ELR (cell line): ENCODE data around the gene PRPH2.
"Not testable (repeated sequence)": the region's sequence is repeated elsewhere in the genome, so short reads cannot be mapped to it uniquely, and the experiment has no call there.

Source experiments
- DNase-seq: peaks from one replicate; pipeline ENCODE4 v3.0.0-alpha.2; 2015; ENCODE audit warnings: low read depth

PRPH2 gene

GRCh38 chr6:42742116-42742894 is 19.9 kb upstream of the PRPH2 start:
- peak; percentile 57 for DNase-seq

- no peak for DNase-seq
Measured at GRCh38 chr6:42740725-42741124, 18.3 kb upstream of the PRPH2 start.

DNA sequence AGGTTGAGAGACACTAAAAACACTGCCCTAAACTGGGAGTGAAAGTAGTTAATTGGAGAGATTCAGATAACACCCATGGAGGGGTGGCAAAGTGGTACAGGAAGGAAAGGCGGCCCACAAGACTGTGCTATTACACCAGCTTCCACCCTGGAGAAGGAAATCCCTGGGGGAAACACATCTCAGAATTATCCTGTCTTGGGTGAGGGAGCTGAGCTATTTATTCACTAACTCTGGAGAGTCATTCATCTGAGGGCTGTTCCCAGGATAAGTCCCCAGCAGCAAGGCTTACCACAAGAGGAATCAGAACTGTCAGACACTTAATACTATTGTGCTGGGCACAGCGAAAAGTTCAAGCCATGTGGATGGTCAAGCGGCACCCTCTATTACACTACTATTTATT is 13.6 kb upstream of the PRPH2 start:
- DNase-seq: no peak

DNA sequence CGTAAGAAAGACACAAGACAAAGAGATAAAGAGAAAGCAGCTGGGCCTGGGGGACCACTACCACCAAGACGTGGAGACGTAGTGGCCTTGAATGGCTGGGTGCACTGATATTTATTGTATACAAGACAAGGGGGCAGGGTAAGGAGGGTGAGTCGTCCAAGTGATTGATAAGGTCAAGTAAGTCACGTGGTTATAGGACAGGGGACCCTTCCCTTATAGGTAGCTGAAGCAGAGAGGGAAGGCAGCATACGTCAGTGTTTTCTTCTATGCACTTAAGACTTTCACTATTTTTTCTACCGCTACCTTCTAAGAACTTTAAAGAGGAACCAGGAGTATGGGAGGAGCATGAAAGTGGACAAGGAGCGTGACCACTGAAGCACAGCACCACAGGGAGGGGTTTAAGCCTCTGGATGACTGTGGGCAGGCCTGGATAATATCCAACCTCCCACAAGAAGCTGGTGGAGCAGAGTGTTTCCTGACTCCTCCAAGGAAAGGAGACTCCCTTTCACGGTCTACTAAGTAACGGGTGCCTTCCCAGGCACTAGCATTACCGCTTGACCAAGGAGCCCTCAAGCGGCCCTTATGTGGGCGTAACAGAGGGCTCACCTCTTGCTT is 11.6 kb upstream of the PRPH2 start:
- DNase-seq: not testable (repeated sequence)

- DNase-seq: peak; percentile 37
Measured at GRCh38 chr6:42729731-42730130, 7.3 kb upstream of the PRPH2 start.

GRCh38 chr6:42727627-42728026 is 5.2 kb upstream of the PRPH2 start:
- no peak for DNase-seq

GRCh38 chr6:42727087-42727611 is 4.8 kb upstream of the PRPH2 start:
- DNase-seq: peak; percentile 25

DNA sequence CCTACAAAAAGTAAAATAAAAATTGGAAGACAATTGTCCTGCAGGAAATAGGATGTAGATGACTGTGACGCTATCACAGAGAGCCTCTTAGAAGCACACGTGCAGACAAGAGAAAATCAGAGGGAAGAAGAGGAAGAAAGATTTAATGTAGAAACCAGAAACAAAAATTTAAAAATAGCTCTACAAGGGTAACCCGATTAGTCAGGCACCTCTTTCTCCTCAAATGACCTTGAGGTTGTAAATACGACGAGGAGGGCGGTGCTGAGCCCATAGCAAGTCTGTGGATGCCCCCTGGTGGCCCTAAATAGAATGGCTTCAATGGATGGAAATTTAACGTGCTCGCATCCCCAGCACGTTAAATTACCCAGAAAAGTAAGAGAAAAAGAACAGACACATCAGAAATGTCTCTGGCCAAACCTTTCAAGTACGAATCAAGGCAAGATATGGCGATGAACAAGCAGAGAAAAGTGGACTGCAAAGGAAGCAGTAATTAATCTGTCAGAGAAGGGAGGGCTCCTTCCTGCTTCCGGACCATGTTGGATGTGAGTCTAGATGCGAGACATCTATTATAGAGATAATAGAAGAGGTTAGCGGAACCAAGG is 4.2 kb upstream of the PRPH2 start:
- peak; percentile 88 for DNase-seq

DNA sequence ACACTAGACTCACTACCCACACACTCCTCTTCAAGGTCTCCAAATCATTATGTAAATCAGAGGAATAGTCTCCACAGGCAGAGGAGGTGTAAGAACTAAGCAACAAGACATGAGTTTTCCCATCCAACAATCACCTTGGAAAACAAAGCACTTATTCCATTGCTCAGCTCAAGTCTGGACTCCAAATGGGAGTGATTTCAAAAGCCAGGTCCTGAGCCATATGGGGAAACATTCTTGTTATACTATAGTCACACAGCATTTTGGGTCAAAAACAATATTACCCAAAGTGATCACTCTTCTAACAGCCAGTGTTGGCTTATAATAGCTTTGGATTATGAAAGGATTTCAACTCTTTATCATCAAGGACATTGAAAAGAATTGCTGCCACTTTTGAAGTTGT is 3.6 kb upstream of the PRPH2 start:
- DNase-seq: no peak

GRCh38 chr6:42724825-42725224 is 2.4 kb upstream of the PRPH2 start:
- DNase-seq: no peak

GRCh38 chr6:42720739-42721138 is 1.7 kb downstream of the PRPH2 start:
- peak; percentile 38 for DNase-seq

- DNase-seq: no peak
Measured at GRCh38 chr6:42715871-42716270, 6.5 kb downstream of the PRPH2 start.

- peak; percentile 78 for DNase-seq
Measured at GRCh38 chr6:42714098-42714761, 8.2 kb downstream of the PRPH2 start.

- DNase-seq: no peak
Measured at GRCh38 chr6:42711930-42712329, 10.5 kb downstream of the PRPH2 start.

DNA sequence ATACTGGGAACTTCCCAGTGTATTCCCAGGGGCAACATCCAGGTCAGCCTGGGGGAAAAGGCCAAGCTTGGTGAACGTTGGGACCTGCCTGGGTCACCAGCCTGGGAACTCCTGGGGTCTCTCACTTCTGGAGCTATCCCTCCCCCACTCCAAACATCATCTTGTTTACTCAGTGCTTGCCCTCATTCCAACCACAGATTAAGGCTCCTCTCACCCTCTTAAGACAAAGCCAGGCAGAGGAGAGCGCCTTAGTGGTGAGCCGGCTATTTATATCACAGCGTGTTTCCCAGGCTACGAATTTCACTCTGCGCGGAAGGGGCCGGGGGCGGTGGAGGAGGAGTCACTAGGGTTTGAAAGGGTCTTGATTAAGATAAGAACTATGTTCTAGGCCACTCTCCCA is 12.1 kb downstream of the PRPH2 start:
- DNase-seq: no peak

DNA sequence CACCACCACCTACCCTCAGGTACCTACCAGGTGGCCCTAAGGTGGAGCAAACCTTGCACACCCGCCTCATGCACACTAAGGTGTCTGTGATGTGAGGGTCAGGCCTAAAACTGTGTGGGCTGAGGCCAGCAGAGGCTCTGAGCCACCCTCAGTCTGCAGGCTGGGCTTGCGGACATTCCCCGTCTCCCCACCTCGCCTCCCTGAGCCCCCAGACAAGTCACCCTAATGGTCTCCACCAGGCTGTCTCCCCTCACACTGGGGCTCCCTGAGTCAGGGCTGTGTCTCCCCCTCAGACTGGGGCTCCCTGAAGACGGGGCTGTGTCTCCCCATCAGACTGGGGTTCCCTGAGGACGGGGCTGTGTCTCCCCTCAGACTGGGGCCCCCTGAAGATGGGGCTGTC is 12.5 kb downstream of the PRPH2 start:
- DNase-seq: no peak

DNA sequence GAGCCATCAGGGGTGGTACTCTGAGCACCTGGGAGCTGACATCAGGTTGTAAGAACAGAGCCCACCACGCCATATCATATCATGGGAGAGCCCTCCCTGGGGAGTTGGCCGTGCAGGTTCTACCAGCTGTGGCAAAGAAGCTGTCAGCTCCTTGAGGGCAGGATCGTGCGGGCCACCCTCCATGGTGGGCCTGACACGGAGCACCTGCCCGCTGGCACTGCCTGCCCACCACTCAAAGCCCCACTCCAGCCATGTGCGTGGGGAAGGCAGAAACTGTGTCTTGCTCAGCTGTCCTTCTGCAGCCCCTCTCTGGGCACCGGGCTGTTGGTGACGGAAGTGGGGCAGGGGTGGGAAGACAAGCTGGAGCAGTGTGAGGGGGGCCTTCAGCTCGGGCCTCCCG is 14.3 kb downstream of the PRPH2 start:
- DNase-seq: no peak

- no peak for DNase-seq
Measured at GRCh38 chr6:42707595-42707994, 14.8 kb downstream of the PRPH2 start.

- DNase-seq: no peak
Measured at GRCh38 chr6:42704937-42705374, 17.4 kb downstream of the PRPH2 start.

DNA sequence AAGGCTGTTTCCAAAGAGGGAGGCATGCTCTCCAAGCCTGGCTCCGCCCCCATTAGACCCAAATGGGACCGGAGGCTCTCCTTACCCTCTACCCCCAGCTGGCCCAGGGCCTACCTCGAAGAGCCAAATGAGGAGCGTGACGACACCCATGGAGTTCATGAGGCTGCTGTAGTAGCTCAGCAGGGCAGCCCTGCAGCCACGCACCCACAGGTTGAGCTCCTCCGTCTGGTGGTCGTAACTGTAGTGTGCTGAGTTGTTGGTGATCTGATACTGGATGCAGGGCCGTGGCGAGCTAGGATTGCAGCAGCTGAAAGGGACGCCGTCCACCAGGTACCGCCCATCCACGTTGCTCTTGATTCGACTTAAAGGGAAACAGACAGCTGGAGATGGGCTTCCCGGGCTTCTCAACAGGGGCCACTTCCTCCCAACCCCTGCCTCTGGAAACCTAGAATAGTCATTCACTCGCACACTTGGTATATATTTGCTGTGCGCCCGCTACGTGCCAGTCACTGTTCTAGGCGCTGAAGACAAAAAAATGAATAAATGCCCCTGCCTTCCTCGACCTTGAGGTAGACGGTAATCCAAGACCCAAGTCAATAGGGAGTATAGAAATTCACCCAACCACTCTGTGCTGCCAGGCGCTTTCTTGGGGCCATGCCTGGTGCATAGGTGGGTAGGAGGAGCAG is 18.0 kb downstream of the PRPH2 start:
- DNase-seq: no peak

DNA sequence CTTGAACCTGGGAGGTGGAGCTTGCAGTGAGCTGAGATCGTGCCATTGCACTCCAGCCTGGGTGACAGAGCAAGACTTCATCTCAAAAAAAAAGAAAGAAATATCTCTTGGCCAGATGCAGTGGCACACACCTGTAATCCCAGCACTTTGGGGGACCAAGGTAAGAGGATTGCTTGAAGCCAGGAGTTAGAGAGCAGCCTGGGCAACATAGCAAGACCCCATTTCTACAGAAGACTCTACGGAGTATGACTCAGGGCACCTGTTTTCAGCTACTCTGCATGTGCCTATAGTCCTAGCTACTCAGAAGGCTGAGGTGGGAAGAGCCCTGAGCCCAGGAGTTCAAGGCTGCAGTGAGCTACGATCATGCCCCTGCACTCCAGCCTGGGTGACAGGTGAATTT is 19.6 kb downstream of the PRPH2 start:
- not testable (repeated sequence) for DNase-seq

- peak; percentile 92 for DNase-seq
Measured at GRCh38 chr6:42702200-42702599, 20.2 kb downstream of the PRPH2 start.
